GM13977 (cell line): ENCODE data around the gene CHRD.
A peak's percentile ranks its signal among the peaks of the same experiment; 100 is the strongest.

Source experiments
- DNase-seq: peaks from one replicate; pipeline ENCODE4 v3.0.0; 2012; ENCODE audit warnings: low spot score
- in situ Hi-C: fragments of 300-500 bp; cut with MboI; formaldehyde crosslinking; loops from one replicate; pipeline ENCODE4 v1.12.0; 2022; ENCODE audit warnings: low sequenced_read_pairs, low pct_unique_long_range_greater_than_20kb, mixed read lengths, inconsistent platforms; ENCODE audit not compliant: unreplicated experiment
- TF ChIP-seq, protein P1 (sequence below): IDR thresholded peaks from 2 replicates; pipeline ENCODE4 v1.5.1; 2012; ENCODE audit warnings: mild to moderate bottlenecking, control low read depth; ENCODE audit not compliant: insufficient read depth; ENCODE audit errors: extremely low read depth, missing control alignments

The CHRD gene

DNA sequence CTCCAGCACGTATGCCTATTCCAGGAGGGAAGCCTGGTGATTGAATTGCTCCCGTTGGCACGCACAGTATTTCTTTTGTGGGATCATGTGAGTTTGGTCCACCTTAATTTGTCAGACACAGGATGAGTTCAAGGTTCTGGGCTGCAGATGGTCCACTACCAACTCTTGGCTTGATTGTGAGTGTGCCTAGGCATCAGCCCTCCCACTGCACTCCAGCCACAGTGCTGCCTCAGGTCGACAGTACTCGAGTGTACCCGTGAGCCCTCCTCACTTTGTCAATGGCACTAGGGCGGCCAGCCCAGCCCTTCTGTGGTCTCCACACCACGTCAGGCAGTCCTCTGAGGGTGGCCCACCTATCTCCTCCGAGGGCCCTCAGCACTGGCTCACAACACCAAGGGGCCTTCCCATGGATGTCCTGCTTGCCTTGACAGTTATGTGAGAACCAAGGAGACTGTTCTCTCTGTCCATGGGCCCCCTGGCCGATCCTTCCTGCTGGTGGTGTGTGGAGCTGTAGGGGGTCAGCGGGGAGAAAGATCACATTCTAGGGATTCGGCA lies 30.2 kb downstream of the CHRD start:
- TF ChIP-seq, protein P1, sequence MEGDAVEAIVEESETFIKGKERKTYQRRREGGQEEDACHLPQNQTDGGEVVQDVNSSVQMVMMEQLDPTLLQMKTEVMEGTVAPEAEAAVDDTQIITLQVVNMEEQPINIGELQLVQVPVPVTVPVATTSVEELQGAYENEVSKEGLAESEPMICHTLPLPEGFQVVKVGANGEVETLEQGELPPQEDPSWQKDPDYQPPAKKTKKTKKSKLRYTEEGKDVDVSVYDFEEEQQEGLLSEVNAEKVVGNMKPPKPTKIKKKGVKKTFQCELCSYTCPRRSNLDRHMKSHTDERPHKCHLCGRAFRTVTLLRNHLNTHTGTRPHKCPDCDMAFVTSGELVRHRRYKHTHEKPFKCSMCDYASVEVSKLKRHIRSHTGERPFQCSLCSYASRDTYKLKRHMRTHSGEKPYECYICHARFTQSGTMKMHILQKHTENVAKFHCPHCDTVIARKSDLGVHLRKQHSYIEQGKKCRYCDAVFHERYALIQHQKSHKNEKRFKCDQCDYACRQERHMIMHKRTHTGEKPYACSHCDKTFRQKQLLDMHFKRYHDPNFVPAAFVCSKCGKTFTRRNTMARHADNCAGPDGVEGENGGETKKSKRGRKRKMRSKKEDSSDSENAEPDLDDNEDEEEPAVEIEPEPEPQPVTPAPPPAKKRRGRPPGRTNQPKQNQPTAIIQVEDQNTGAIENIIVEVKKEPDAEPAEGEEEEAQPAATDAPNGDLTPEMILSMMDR = no peak
- DNase-seq = no peak
- in situ Hi-C loops = loop anchor here (25.0 kb wide), 1 partner anchor 102 kb away; no protein-coding TSS in a partner anchor

DNA sequence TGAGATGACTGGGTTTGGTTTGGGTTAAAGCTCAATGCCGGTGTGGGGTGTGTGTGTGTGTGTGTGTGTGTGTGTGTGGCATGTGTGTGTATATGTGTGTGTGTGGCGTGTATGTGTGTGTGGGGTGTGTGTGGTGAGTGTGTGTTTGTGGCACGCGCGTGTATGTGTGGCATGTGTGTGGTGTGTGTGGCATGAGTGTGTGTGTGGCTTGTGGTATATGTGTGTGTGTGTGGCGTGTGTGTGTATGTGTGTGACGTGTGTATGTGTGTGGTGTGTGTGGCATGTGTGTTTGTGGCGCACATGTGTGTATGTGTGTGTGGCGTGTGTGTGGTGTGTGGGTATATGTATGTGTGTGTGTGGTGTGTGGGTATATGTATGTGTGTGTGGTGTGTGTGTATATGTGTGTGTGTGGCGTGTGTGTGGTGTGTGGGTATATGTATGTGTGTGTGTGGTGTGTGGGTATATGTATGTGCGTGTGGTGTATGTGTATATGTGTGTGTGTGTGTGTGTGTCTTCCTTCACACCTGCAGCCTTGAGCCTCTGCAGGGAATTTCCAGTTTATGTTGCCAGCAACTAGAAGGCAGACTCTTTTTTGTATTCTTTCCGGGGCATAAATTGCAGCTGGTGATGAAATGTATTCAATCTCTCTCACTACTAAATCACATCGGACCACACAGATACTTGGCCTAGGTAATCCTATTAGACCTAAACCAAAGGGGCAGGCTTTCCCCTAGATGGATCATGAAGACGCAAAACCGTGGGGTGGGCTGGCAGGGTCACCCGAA lies 34.8 kb downstream of the CHRD start:
- in situ Hi-C loops = loop anchor here (25.0 kb wide), 1 partner anchor 98 kb away; no protein-coding TSS in a partner anchor
- no peak for DNase-seq

DNA sequence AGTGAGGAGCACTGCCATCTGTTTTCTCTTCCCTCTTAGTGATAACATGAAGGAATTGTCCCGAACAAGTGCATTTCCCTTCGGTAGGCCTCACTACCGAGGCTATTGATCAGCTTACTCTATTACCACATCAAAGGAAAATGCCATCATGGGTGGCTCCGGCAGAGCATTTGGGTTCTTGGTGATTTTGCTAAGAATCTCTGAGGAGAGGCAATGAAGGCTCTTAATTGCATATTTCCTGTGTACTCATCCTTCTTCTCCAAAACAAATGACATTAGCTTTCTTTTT lies 35.3 kb downstream of the CHRD start:
- in situ Hi-C loops = loop anchor here (25.0 kb wide), 1 partner anchor 97 kb away; no protein-coding TSS in a partner anchor
- TF ChIP-seq, protein P1 = no peak
- DNase-seq = no peak

More for the DNA sequence above, 34.8 kb downstream of the CHRD start:
- TF ChIP-seq, protein P1 = no peak

DNA sequence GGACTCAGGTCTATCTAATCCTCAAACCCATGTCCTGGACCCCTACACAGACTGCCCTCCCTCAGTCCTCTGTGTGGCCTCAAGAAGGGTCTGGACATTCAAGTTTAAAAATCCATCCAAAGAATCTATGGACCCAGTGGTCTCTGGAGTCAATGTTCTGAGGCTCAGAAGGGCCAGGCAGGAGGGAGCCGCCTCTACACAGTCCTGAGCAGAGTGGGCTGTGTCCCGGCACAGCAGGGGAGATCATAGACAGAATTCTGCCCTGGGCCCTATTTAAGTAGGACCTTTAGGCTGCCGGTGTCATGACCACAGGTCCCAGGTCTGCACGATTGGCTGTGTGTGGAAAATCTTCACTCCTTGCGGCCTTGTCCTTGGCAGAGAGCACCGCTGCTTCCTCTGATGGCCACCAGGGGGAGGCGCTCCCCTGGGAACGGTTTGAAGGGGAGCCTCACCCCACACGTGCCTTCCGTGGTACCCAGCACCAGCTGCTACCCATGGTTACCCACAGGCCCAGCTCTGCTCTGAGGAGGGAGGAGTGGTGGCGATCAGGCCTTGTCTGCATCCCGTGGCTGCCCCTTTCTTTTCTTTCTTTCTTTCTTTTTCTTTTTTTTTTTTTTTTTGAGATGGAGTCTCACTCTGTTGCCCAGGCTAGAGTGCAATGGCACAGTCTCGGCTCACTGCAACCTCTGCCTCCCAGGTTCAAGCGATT lies 37.9 kb downstream of the CHRD start:
- TF ChIP-seq, protein P1 = peak; percentile 99
- peak; percentile 77 for DNase-seq
- in situ Hi-C loops = loop anchor here (25.0 kb wide), 1 partner anchor 95 kb away; no protein-coding TSS in a partner anchor

DNA sequence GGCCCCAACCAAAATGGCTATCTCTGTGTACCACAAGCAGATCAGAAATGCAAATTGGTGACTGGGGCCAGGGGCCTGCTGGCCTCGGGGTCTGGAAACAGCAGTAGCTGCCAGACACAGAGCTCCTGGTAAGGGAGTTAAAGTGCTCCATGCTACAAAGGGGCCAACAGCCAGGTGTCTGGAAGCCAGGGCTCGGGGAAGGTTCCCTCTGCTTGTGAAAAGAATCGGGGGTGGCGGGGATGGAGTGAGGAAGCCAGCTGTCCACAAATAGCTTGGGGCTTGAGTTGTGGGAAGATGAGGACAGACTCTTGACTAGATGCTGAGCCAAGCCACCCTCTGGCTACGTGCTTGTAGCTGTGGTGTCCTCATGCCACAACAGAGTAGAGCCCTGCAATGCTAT lies 39.3 kb downstream of the CHRD start:
- DNase-seq = no peak
- TF ChIP-seq, protein P1 = no peak
- in situ Hi-C loops = loop anchor here (25.0 kb wide), 1 partner anchor 93 kb away; no protein-coding TSS in a partner anchor

DNA sequence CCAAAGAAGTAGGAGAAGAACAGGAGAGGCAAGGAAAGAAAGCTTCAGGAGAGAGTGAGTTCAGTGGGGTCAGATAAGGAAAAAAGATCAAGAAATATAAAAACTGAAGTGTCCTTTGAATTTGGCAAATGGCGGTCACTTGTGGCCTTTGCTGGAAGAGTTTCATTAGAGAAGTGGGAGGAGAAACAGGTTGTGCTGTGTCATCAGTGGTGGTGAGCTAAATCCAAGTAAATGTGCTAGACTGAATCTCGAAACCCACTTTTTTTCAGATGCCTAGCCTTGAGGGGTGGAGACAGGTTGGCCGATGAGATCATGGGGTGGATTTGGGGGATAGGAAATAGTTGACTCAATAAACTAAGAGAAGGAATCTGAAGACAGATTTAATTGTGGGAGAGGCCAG lies 43.7 kb downstream of the CHRD start:
- in situ Hi-C loops = loop anchor here (25.0 kb wide), 1 partner anchor 89 kb away; no protein-coding TSS in a partner anchor
- TF ChIP-seq, protein P1 = no peak
- no peak for DNase-seq
